Stimulated activated CD8-positive, alpha-beta memory T cell treated with anti-CD3 and anti-CD28 coated beads, Interleukin-4, amount 100 ng/mL, for 4 hours (primary cell): ENCODE measurements around the gene PRCC.

Source experiments
- DNase-seq, 2 donors: peaks; one replicate each; pipeline ENCODE4 v3.0.0-alpha.2; 2020; ENCODE audit warnings: low read depth in 2 of 2, low spot score in 1 of 2

Gene PRCC

GRCh38 chr1:156813750-156814570 lies 46.6 kb downstream of the PRCC start:
- peak; percentile 48 to 62 for DNase-seq

GRCh38 chr1:156814571-156815260 lies 47.4 kb downstream of the PRCC start:
- DNase-seq, result no peak

- DNase-seq, result no peak
These were observed 48.0 kb downstream of the PRCC start for GRCh38 chr1:156815307-156815826.

- no peak for DNase-seq
These were observed 48.7 kb downstream of the PRCC start for GRCh38 chr1:156815961-156816422.

GRCh38 chr1:156816561-156817328 lies 49.4 kb downstream of the PRCC start, which contains the start of gene SH2D2A:
Gene SH2D2A, minus strand, starts transcription at chr1:156816848. Its CDS starts 140 bp downstream, at chr1:156816708.
- peak; percentile 93 to 96 for DNase-seq

GRCh38 chr1:156821801-156822200 lies 54.5 kb downstream of the PRCC start:
- DNase-seq, result peak in 1 of 2 donors; percentile 32

GRCh38 chr1:156822680-156823079 lies 55.3 kb downstream of the PRCC start:
- DNase-seq, result no peak

GRCh38 chr1:156823210-156823790 lies 56.0 kb downstream of the PRCC start:
- DNase-seq, result no peak

GRCh38 chr1:156826630-156827029 lies 59.3 kb downstream of the PRCC start:
- DNase-seq, result no peak

- DNase-seq, result no peak
These were observed 61.2 kb downstream of the PRCC start for GRCh38 chr1:156828400-156829124.

- no peak for DNase-seq
These were observed 65.1 kb downstream of the PRCC start for GRCh38 chr1:156832434-156832833.

- no peak for DNase-seq
These were observed 66.3 kb downstream of the PRCC start for GRCh38 chr1:156833603-156834002.

- no peak for DNase-seq
These were observed 67.0 kb downstream of the PRCC start for GRCh38 chr1:156834322-156834721.

GRCh38 chr1:156836041-156836654 lies 68.8 kb downstream of the PRCC start:
- DNase-seq, result no peak

GRCh38 chr1:156836892-156837291 lies 69.6 kb downstream of the PRCC start:
- DNase-seq, result no peak

GRCh38 chr1:156838972-156839371 lies 71.6 kb downstream of the PRCC start:
- no peak for DNase-seq

- DNase-seq, result no peak
These were observed 72.2 kb downstream of the PRCC start for GRCh38 chr1:156839426-156840109.

- DNase-seq, result no peak
These were observed 73.0 kb downstream of the PRCC start for GRCh38 chr1:156840186-156840897.

GRCh38 chr1:156840898-156841279 lies 73.6 kb downstream of the PRCC start:
- DNase-seq, result no peak
